ENCODE measurements around the gene ADCY1.

Gene ADCY1

DNA sequence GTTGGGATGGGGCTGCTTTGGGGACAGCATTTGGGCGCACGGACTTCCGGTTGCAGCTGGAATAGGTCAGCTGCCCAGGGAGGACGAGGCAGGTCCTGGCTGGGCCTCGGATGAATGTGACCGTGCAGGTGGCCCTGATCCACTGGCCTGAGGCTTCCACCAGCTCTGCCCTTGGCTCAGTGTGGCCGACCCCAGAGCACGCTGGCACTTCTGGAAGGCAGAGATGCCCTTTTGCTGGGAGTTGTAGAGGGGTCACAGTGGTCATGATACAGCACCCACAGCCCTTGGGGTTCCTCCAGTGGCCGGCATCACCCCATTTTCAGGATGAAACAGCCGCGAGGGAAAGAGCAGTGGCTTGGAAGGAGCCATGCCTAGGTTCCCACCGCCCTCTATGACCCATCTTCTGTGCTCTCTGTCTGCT, 19.0 kb downstream of the ADCY1 start:
- DNase-seq (ENCODE audit: low read depth, low spot score), result no peak

DNA sequence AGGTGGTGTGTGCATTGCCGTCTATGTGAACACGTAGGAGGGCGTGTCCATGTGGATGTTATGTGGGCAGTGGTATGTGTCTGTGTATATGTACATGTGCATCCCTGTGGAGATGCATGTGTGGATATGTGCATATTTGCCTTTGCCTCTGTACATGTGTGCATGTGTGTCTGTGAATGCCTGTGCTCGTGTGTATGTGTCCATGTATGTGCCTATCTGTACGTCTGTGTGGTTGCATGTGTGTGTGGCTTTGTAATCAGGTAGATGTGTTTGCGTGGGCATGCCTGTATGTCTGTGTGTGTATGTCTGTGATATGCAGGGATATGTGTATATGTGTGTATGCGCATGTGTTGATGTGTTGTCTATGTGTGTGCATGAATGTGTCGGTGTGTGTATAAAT, 19.7 kb downstream of the ADCY1 start:
- DNase-seq (ENCODE audit: low read depth, low spot score), result no peak

DNA sequence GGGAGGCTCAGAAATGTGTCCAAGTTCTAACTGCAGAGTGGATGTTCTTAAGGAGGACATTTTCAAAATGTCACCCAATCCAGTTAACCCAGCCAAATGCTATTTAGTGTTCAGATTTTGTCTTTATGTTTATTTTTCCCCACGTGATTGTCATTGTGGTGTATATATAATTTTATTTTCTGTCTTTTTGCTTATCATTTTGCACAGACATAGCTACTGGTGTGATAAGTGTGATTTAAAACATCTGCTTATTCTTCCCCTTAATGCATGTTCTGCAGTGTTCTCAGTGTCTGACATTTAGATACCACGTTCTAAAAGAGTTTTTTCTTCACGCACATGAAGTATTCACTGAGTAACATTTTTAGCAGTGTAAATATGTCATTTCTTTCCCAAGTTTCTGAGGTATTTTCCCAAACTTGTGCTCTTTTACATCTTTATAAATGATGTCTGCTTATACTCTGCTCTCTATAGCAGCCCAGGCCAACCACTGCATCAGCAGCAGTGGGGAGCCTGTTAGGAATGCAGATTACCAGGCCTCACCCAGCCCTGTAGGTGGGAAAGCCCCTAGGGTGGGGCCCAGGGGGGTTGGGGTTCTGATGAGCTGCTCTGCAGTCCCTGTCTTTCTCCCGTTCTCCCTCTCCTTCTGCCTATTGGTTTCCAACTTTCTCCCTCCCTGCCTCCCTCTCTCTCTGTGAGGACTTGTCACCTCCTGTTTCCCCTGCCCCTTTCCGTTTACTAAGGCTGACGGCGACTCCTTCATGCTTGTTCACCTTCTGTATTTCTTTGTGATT, 20.8 kb downstream of the ADCY1 start:
- no peak for DNase-seq (ENCODE audit: low read depth, low spot score)

DNA sequence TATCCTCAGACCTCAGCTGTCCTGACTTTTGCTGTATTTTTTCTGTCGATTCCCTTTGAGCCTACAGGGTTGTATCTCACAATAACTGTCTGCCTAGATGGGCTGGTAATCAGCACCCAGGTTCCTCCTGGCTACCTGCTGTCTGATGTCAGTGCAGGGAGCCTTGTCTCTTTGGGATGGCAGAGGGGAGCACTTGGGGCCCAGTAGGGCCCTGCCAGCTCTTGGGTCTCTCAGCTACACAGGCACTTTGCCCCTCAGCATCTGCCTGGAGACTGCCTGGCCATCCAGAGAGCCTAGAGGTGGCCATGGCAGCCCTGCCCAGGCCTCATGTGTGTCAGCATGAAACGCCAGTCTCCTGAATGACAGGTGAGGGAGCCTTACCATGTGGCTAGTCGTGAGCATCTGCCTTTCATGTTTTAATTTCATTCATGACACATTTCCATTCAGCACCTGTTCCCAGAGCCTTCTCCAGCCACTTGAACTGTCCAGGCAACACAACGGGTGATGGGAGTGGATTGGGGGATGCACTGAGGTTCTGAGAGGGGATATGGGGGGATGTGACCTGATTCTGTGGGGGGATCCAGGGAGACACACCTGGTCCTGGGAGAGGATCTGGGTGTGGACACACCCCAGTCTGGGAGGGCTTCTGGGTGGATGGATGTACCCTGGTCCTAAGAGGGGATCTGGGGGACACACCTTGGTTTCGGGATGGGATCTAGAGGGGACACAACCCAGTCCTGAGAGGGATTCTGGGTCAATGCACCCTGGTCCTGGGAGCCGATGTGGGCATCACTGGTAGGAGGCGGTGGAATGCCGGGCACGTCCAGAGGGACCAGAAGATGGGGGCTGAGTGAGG, 21.9 kb downstream of the ADCY1 start:
- no peak for DNase-seq (ENCODE audit: low read depth, low spot score)

DNA sequence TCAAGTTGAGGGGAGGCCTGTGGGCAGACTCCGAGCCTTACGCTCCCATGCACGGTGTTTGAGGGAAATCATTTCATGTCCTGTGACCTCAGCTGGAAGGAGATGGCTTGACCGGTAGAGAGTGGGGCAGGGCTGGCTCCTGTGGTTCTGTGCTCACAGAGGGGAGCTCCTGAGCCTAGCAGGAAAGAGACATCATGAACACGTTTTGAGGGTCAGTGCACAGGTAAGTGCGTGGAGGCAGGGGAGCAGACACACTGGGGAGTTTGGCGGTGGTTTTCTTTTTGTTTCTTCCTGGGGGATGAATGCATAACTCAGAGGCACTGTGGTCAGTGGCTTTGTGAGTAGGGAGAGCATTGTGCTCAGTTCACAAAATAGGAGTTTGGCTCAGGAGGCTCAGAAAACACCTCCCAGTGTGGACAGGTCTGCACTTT, 22.5 kb downstream of the ADCY1 start:
- no peak for DNase-seq (ENCODE audit: low read depth, low spot score)

DNA sequence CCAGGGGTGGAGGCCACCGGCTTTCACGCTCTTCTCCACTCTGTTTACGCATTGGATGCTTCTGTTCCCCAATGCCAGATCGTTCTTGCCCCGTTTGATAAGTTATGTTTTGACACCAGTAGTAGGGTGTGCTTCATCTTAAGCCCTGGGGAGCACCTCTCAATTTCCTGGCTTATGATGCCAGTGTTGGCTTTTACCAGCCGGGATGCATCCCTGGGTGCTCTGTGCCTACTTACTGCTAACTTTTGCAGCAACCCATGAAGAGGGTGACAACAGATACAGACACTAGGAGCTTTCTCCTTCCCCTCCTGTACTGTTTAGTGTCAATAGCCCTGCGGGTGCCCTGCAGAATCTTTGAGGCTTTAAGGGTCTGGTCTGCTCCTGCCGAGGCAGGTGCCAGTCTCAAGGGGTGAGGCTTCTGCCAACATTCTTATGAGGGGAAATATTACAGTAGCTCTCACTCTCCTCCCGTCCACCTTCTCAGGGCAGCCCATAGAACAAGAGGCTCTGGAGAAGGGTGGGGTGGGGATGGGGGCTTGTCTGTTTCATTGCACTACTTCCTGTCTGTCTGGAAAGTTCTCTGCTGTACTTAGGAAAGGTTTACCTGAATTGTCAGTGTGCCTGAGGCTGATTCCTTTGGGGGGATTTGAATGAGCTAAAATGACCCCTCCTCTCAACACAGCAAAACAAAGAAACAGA, 23.3 kb downstream of the ADCY1 start:
- no peak for DNase-seq (ENCODE audit: low read depth, low spot score)

DNA sequence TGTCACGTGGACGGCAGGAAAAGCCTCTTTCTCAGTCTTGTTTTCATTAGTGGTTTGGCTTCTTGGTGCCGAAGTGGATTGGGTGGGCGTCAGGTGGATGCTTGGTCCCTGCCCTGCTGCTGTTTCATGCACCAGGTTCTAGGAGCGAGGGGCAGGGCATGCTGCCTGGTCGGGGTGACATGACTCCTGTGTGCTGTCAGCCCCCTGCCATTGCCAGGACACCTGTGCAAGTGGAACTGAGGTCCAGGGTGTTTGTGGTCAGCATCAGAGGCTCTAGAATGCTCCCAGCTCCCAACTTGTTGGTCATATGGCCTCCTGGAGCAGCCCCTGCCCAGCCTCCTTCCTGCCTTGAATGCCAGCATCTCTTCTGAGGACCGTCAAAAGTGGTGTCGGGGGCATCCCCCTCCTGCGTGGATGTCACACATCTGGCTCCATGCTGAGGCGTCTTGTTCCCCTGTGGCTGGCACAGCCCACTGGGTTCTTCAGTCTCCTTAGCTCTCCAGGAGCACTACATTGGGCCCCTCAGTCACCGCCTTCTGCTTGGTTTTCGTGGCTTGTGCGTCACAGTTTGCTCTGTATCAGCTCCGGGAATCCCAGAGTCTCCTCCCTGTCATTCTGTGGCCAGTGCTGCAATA, 24.8 kb downstream of the ADCY1 start:
- no peak for DNase-seq (ENCODE audit: low read depth, low spot score)

DNA sequence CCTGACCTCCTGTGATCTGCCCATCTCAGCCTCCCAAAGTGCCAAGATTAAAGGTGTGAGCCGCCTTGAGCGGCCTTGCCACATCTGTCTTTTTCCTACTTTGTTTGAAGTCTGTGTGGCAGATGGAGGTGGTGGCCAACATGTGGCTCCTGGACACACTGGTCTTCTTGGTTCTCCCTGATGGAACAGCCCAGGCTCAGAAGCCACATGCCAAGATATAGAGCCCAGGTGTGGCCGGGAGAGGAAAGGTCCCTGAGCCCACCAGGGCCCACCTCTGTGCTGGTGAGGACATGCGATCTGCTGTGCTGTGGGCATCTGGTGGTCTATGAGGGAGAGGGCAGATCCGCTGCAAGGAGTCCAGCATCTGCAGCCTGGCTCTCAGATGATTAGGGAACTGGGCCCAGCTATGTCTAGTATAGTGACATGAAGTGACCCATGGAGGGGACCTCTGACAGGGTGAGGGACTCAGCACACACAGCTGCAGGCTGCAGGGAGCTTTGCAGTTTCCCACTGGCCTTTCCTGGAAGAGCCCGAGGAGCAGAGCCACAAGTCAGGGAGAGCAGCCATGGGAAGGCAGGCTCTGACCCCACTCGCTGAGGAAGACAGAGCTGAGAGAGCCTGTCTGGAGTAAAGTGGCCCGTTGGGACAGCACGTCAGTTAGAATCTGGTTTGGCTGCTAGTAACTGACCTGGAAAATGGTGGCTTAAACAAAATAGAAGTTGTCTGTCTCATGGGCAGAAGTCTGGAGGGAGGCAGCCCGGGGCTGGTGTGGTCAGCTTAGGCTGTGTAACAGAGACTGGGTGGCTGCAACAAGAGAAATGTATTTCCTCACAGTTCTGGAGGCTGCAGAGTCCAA, 25.9 kb downstream of the ADCY1 start:
- no peak for DNase-seq (ENCODE audit: low read depth, low spot score)

DNA sequence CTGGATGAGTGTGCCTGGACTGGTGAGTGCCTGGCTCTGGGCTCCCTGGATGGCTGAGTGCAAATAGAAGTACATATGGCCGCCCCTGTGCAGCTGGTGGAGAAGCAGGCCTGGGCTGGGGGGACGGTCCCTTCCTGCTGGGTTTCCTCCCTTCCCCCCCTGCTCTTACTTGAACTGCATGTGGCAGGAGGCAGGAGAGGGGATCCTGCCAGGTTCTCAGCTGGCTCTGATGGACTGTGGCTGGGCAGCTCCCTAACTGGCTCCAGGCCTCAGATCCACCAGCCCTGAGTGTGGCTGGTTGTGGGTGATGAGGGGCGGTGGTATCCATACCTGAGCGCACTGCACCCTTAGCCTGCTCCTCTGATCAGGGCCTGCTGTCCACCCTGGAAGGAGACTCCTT, 26.9 kb downstream of the ADCY1 start:
- DNase-seq (ENCODE audit: low read depth, low spot score), result no peak

DNA sequence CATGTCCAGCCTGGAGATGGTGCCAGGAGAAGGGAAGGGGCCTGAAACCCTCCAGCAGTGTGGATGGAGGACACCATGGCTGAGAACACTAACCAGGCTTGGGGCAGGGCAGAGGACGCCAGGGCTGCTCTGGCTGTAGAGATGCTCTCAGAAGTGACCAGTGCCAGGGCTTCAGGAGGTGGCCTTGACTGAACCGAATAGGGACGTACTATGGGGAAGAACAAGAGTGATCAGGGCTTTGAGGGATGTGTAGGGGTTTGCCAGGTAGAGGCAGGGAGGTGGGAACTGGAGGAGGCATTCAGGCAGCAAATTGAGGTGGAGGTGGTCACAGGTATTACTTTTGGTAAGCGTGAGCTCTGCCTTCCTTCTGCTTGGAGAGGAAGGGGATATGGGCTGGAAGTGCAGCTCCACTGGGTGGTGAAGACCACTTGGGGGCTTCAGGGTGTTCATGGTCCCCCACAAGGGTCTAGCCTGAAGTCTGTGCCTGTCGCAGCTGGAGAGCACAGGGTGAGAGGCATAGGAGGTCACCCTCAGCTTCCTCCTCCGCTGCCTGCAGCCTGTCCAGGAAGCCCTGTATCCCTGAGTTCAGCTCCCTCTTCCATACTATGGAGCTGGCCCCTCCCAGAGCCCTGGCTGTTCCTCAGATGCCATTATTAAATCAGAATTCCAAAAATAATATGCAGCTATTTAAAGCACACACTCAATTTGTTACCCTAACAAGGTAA, 27.8 kb downstream of the ADCY1 start:
- DNase-seq (ENCODE audit: low read depth, low spot score), result no peak

DNA sequence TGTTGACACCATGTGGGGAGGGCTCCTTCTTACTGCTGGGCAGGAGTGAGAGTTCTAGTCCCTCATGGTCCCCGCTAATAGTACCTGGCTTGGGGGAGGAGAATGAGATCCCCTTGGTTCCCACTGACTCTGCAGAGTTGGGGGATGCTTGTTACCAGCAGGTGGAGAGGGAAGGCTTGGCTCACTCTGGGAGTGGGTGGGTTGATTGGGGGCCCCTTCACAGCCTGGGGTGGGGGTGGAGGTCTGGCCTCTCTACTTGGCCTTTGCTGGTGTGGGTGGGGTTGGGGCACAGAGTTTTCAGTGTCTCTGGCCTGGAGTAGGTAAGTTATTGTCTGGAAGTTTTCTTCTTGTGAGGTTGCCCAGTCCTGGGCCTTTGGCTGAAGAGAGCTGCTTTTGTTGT, 31.9 kb downstream of the ADCY1 start:
- no peak for DNase-seq (ENCODE audit: low read depth, low spot score)

DNA sequence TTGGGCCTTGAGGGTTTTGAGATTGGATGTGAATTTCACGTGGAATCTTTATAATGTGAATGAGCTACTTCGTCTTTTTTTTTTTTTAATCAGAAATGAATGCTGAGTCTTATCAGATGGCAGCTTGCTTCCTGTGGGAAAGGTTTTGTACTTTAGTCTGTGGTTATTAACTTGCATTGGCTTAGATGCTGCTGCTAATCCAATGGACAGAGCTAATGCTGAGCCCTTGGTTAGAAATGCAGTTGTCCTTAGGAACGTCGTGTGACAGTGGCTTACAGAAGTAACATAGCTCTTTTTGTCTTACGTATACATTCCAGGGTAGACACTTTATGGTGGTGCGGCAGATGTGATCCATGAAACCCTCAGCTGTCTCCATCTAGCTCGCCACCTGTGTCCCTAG, 32.8 kb downstream of the ADCY1 start:
- DNase-seq (ENCODE audit: low read depth, low spot score), result no peak

DNA sequence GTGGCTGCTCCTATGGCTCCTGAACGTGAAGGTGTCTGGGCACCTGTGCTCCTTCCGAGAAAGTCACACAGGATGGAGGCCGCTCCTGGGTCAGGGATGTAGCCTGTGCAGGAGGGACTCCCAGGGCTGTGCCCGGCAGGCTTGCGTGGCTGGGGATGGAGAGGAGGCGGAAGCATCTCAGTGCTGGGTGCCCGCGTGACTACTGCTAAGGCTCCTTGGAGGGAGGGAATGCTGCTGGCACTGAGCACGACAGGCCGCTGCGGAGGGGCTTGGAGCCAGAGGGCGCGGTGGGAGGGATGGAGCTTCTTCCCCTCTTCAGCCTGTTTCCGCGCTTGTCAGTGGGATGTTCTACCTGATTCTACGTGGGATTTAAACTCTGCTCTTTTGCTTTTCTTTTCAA, 35.0 kb downstream of the ADCY1 start:
- no peak for DNase-seq (ENCODE audit: low read depth, low spot score)

DNA sequence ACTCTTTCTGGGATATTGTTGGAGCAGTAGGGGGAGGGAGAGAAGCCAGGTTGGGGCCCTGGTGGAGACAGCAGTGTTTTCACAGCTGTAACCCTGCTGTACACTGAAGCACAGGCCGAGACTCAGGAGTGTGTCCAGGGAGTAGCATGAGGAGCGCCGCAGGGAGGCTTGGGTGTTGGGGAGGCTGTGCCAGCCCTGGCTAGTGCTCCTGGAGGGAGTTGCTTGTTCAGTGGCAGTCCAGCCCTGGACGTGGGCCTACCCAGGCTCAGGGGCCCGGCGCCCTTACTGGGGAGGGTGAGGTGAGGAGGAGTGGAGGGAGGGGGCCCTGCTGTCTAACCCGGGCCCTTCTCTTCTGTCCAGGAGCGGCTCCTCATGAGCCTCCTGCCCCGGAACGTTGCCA, 35.9 kb downstream of the ADCY1 start:
- no peak for DNase-seq (ENCODE audit: low read depth, low spot score)

DNA sequence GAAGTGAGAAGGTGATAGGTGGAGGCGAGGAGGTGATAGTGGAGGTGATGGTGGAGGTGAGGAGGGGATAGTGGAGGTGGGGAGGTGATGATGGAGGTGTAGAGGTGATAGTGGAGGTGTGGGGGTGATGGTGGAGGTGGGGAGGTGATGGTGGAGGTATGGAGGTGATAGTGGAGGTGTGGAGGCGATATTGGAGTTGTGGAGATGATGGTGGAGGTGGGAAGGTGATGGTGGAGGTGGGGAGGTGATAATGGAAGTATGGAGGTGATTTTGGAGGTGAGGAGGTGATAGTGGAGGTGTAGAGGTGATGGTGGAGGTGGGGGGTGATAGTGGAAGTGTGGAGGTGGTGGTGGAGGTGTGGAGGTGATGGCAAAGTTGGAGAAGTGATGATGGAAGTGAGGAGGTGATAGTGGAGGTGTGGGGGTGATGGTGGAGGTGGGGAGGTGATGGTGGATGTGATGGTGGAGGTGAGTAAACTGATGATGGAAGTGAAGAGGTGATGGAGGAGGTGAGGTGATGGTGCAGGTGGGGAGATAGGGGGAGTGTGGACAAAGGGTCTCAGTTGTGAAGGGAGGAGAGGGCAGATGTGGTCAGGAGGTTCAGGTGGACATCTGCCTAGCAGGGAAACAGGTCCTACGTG, 36.6 kb downstream of the ADCY1 start:
- DNase-seq (ENCODE audit: low read depth, low spot score), result no peak

DNA sequence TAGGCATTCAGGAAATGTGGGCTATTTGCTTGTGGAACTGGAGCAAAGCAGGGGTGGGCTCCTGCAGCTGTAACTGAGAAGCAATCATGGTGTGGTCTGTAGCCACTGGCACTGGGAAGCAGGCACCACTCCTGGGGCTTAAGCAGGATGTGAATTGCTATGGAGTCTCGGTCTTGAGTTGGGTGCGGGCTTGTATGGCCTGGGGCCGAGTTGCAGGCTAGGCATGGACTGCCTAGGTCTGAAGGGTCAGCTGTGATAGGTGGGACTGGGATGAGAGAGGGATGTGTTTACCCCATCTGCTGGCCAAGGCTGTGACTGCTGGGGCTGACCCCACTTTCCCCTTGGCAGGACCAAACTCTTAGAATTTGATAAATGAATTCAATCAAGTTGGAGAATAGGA, 43.0 kb downstream of the ADCY1 start:
- no peak for DNase-seq (ENCODE audit: low read depth, low spot score)

DNA sequence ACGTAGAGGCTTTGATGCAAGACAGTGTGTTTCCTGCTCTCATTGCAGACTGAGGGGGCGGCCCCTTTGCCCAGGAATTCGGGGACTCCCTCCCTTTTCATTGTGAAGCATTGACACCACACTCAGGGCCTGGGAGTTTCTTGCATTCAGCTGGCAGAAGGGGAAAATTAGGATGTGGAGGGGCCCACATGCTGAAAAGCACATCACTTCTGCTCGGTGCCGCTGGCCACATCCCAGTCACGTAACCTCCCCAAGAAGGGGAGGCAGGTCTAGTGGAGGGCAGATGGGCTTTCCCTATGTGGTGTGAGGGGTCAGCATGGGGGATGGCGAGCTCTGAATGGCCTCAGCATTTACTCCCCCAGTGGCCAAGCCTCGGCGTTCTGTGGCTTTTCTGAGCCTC, 47.9 kb downstream of the ADCY1 start:
- DNase-seq (ENCODE audit: low read depth, low spot score), result no peak

DNA sequence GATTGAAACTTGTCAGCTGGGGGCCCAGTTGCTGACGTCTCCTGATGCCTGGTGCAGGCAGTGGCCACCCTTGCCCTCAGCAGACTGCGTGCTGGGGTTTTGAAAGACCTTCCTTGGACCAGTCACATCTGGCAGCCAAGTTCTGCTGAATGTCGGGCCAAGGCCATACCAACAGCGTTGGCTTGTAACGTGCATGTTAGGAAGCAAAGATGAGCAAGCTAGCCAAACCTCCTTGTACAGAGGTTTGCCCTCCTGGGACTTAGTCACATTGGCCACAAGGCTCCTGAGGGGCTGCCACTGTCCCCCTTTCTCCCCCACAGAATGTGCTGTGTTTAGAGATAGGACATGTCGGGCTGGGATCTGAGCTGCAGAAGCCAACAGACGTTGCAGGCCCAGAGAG, 49.0 kb downstream of the ADCY1 start:
- DNase-seq (ENCODE audit: low read depth, low spot score), result no peak

DNA sequence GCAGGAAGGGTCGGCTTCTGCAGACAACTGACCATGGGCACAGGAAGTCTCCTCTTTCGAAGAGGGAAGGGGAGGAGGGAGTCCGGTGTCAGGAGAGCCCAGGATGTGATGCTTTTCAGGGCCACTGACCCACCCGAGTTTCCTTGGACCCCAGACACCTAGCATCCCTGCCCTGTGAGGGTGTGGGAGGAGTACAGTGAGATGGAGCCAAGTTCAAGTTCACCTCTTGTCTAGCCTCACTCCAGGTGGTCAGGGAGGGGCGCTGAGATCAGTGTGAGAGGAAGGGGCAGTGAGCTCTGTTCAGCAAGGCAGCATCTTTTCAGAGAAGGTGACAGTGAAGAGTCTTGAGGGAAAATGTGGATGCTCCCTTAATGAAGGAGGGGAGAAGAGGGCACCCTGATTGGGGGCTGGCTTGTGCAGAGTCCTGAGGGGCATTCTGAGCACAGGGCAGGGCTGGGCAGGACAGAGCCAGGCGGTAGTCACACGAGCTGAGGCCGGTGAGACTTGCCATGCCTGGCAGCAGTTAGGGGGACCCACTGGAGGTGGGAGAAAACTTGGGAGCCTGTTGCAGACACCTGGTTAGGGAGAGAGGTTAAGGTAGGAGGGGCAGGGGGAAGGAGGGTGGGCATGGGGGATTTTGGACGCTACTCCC, 49.7 kb downstream of the ADCY1 start:
- DNase-seq (ENCODE audit: low read depth, low spot score), result no peak

Measured in activated CD4-positive, CD25-positive, alpha-beta regulatory T cell treated with anti-CD3 and anti-CD28 coated beads, Interleukin-2, amount 50 U/mL, for 16 hours (primary cell).